Peyer's patch (tissue), 4 donors: ENCODE results near the gene UVSSA. TPM values are rescaled to one million over a fixed set of nuclear protein-coding genes. Genes with fewer than 3 reads are reported as not detected.
"Not testable (repeated sequence)": the region's sequence is repeated elsewhere in the genome, so short reads cannot be mapped to it uniquely, and the experiment has no call there.

Experiments used
- DNase-seq, 3 donors: peaks; one replicate each; pipeline ENCODE4 v3.0.0-alpha.2; 2017 to 2019
- H3K27ac ChIP-seq, 4 donors: fragments of 200-600 bp; sonication (generic); one replicate each; pipeline ENCODE4 v1.5.1; 2016 to 2019
- H3K27me3 ChIP-seq, 2 donors: fragments of 200-600 bp; sonication (generic); one replicate each; pipeline ENCODE4 v1.5.1; 2019
- H3K36me3 ChIP-seq, 3 donors: fragments of 200-600 bp; sonication (generic); one replicate each; pipeline ENCODE4 v1.5.1; 2016 to 2019
- H3K4me1 ChIP-seq, 4 donors: fragments of 200-600 bp; sonication (generic); one replicate each; pipeline ENCODE4 v1.5.1; 2016 to 2019
- H3K4me3 ChIP-seq, 4 donors: fragments of 200-600 bp; sonication (generic); 1 replicate in 3 of 4; 2 replicates in 1 of 4; pipeline ENCODE4 v1.5.1; 2016 to 2019; ENCODE audit warnings: mild to moderate bottlenecking in 1 of 4
- H3K9me3 ChIP-seq, 4 donors: fragments of 200-600 bp; sonication (generic); one replicate each; pipeline ENCODE4 v1.5.1; 2016 to 2019; ENCODE audit warnings: mild to moderate bottlenecking in 1 of 4
- POLR2A ChIP-seq, 2 donors: fragments of 450-650 bp; IDR thresholded peaks; one replicate each; pipeline ENCODE4 v1.5.1; 2017; ENCODE audit warnings: antibody characterized with exemption in 2 of 2, mild to moderate bottlenecking in 2 of 2, moderate library complexity in 2 of 2
- total RNA-seq, 4 donors: library from RNA; depleted of rRNA; stranded (reverse); fragments of >200 nt; gene quantifications; one replicate each; pipeline ENCODE4 v1.1.0, GENCODE V29; 2016
- TF ChIP-seq, protein P1 (sequence below), 6 experiments: fragments of 450-650 bp in 4 of 6; fragments of 200-600 bp in 2 of 6; sonication (generic) in 1 of 6; IDR thresholded peaks; one replicate each; pipeline ENCODE4 v1.5.1; 2017 to 2019; ENCODE audit warnings: antibody characterized with exemption in 6 of 6, mild to moderate bottlenecking in 3 of 6, moderate library complexity in 1 of 6

UVSSA gene
- total RNA-seq, 4 donors from 2014 or later, result 42.2 to 118 (median 77.7) TPM

DNA sequence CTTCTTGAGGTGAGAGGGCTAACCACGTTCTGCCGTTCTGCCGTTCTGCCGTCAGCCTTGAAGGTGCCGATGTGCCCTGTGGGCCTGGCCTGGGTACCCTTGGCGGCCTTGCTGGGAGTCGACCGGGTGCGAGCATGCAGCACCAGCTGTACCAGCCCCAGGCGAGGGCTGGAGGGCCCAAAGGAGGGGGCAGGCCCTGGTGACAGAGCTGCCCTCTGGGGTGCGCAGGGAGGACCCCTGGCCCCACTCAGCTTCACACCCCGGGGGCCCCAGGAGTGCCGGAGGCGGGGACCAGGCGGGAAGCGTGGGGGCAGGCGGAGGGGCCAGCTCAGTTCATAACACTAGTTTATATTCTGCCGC is 22.1 kb downstream of the UVSSA start:
- Histone ChIP-seq H3K9me3 (no peaks in the 10 kb centered on the region), H3K4me3 (no peak overlapping the region), H3K27ac (no peak overlapping the region), H3K27me3 (no peaks in the 10 kb centered on the region), H3K36me3 (peaks cover 0 to 33% (median 0%) of the 10 kb centered on the region in 3 donors), H3K4me1 (no peaks in the 10 kb centered on the region)
- TF ChIP-seq, protein P1, sequence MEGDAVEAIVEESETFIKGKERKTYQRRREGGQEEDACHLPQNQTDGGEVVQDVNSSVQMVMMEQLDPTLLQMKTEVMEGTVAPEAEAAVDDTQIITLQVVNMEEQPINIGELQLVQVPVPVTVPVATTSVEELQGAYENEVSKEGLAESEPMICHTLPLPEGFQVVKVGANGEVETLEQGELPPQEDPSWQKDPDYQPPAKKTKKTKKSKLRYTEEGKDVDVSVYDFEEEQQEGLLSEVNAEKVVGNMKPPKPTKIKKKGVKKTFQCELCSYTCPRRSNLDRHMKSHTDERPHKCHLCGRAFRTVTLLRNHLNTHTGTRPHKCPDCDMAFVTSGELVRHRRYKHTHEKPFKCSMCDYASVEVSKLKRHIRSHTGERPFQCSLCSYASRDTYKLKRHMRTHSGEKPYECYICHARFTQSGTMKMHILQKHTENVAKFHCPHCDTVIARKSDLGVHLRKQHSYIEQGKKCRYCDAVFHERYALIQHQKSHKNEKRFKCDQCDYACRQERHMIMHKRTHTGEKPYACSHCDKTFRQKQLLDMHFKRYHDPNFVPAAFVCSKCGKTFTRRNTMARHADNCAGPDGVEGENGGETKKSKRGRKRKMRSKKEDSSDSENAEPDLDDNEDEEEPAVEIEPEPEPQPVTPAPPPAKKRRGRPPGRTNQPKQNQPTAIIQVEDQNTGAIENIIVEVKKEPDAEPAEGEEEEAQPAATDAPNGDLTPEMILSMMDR (IDR thresholded peaks at IDR 0.05), result no peak
- no peak for TF ChIP-seq POLR2A (IDR thresholded peaks at IDR 0.05)
- peak in 1 of 3 donors; percentile 25 for DNase-seq

DNA sequence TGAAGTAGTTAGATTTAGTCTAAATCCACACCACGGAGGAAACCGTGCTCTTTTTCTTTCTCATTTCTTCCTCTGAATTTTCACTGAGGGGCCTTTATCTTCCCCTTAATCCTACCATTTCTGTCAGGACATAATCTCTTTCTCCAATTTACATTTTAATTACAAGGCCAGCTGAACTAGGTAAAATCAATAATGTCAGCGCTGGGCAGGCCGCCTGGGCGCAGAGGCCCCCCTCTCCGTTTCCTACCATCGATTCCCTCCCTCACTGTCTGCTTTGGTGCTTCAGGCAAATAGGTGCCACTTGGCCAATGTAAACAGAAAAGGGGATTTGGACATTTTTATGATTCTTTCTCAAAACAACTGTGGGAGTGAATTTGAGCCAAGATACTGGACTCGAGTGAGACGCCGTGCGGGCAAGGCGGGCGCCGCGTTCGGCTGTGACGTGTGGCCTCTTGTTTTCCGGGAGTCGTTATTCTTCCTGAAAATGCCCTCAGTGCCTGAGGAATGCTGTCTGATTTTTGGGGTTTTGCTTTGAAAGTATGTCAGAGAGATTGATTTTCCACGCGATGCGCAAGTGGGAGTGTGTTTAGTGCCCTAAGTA is 22.6 kb downstream of the UVSSA start:
- Histone ChIP-seq H3K27ac (no peak overlapping the region), H3K36me3 (peaks cover 0 to 35% (median 0%) of the 10 kb centered on the region in 3 donors)

DNA sequence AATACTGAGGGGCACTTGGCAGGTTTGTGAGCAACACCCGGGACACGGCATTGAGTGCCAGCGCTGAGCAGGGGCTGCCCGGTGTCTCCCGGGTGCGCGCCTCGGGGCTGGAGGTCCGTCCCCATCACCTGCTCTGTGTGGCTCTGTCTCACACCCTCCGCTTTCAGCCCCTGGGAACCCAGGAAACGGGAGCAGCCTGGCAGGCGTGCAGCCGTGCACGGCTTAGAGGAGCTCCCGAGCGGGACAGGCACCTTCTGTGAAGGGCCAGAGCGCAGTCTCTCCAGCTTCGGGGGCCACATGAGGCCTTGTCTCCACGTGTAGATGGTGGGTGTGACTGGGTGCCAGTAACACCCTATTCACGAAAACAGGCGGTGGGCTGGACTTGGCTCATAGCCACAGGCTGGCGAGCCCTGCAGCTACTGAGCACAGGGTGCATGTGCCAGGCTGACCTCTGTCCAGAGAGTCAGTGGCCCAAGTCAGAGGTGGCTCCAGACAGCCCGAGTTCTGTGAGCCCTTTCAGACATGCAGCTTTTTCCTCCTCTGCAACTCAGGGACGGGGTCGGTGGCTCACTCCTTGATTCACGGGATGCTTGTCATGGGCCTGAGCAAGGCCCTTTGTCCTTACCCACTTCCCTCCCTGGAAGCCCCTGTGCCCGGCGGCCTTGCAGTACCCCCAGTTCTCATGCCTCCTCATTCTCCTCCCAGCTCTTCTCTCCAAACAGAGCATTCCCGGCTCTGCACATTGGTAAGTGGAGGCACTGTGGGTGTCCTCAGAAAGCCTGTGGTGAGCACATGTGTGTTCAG is 23.5 kb downstream of the UVSSA start:
- no peak overlapping the region for H3K27ac ChIP-seq
- H3K4me1 ChIP-seq, result no peaks in the 10 kb centered on the region
- TF ChIP-seq, protein P1 (IDR thresholded peaks at IDR 0.05), result no peak
- no peak for TF ChIP-seq POLR2A (IDR thresholded peaks at IDR 0.05)
- no peaks in the 10 kb centered on the region for H3K9me3 ChIP-seq
- no peaks in the 10 kb centered on the region for H3K27me3 ChIP-seq
- no peak overlapping the region for H3K4me3 ChIP-seq
- DNase-seq, result peak in 1 of 3 donors; percentile 34
- H3K36me3 ChIP-seq, result peaks cover 0 to 42% (median 0%) of the 10 kb centered on the region in 3 donors

More for the DNA sequence above, 22.6 kb downstream of the UVSSA start:
- H3K9me3 ChIP-seq, result no peaks in the 10 kb centered on the region
- no peaks in the 10 kb centered on the region for H3K4me1 ChIP-seq
- DNase-seq, result peak in 1 of 3 donors; percentile 24
- no peak overlapping the region for H3K4me3 ChIP-seq
- TF ChIP-seq, protein P1 (IDR thresholded peaks at IDR 0.05), result no peak
- no peak for TF ChIP-seq POLR2A (IDR thresholded peaks at IDR 0.05)
- H3K27me3 ChIP-seq, result no peaks in the 10 kb centered on the region

DNA sequence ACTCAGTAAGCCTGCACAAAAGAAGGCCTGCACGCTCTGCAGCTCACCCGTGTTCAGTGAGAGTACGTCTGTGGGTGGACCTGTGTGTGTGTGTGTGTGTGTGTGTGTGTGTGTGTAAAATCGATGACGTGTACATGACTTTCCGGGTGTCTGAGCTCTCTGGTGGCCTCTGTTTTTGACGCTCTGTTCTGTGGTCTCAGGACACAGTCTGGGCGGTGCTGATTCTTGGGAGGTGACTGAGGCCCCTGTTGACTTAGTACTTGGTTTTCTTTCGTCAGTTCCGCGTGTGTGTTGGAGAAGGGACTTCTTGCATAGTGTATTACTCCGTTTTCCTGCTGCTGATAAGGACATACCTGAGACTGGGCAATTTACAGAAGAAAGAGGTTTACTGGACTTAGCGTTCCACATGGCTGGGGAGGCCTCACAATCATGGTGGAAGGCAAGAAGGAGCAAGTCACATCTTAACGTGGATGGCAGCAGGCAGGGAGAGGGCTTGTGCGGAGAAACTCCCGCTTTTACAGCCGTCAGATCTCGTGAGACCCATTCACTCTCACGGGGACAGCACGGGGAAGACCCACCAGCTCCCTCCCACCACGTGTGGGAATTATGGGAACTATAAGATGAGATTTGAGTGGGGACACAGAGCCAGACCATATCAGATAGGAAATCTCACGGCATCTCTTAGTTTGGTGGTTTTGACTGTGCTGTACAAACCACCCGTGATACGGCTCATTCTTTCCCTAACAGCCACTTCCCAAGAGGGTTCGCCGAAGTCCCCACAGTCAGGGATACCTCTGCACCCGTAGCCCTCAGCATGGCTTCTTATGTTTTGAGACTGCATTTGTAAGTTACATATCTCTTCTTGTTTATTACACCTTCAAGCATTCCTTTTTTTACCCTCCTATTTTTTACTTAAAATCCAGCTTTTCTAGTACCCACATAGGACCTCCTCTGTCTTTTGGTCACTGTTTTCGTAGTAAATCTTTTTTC is 24.5 kb downstream of the UVSSA start:
- Histone ChIP-seq H3K9me3 (no peaks in the 10 kb centered on the region), H3K36me3 (peaks cover 0 to 42% (median 0%) of the 10 kb centered on the region in 3 donors), H3K27ac (no peak overlapping the region), H3K27me3 (no peaks in the 10 kb centered on the region), H3K4me3 (no peak overlapping the region), H3K4me1 (no peaks in the 10 kb centered on the region)
- TF ChIP-seq, protein P1 (IDR thresholded peaks at IDR 0.05), result no peak
- TF ChIP-seq POLR2A (IDR thresholded peaks at IDR 0.05), result no peak
- peak in 1 of 3 donors; percentile 13 for DNase-seq

DNA sequence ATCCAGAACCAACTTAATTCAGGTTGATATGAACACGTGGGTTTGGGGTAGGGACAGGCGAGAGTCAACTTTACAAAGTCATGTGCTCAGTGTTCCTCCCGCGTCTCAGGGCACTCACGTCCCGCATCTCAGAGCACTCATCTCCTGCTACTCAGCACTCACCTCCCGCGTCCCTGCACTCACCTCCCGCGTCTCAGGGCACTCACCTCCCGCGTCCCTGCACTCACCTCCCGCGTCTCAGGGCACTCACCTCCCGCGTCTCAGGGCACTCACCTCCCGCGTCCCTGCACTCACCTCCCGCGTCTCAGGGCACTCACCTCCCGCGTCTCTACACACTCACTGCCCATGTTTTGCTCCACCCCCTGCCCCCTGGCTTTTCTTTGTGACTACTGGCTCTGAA is 25.6 kb downstream of the UVSSA start:
- not testable (repeated sequence) for H3K4me3 ChIP-seq, H3K27ac ChIP-seq, H3K27me3 ChIP-seq, DNase-seq, H3K9me3 ChIP-seq, H3K4me1 ChIP-seq
- H3K36me3 ChIP-seq, result peaks cover 0 to 45% (median 0%) of the 10 kb centered on the region in 3 donors
